ENCODE measurements around the gene SPIN1.
"Not testable (repeated sequence)": the region's sequence is repeated elsewhere in the genome, so short reads cannot be mapped to it uniquely, and the experiment has no call there.

DNA sequence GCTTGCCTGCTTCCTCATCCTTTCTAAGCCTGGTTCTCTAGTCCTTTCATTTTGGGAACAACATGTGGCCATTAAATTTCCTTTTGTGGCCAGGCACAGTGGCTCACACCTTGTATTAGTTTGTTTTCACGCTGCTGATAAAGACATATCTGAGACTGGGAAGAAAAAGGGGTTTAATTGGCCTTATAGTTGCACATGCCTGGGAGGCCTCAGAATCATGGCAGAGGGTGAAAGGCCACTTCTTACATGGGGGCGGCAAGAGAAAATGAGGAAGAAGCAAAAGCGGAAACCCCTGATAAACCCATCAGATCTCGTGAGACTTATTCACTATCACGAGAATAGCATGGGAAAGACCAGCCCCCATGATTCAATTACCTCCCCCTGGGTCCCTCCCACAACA, 37.9 kb upstream of the SPIN1 start:
- TF ChIP-seq EP300 (IDR thresholded peaks at IDR 0.05), result not testable (repeated sequence)
- TF ChIP-seq, protein P1, sequence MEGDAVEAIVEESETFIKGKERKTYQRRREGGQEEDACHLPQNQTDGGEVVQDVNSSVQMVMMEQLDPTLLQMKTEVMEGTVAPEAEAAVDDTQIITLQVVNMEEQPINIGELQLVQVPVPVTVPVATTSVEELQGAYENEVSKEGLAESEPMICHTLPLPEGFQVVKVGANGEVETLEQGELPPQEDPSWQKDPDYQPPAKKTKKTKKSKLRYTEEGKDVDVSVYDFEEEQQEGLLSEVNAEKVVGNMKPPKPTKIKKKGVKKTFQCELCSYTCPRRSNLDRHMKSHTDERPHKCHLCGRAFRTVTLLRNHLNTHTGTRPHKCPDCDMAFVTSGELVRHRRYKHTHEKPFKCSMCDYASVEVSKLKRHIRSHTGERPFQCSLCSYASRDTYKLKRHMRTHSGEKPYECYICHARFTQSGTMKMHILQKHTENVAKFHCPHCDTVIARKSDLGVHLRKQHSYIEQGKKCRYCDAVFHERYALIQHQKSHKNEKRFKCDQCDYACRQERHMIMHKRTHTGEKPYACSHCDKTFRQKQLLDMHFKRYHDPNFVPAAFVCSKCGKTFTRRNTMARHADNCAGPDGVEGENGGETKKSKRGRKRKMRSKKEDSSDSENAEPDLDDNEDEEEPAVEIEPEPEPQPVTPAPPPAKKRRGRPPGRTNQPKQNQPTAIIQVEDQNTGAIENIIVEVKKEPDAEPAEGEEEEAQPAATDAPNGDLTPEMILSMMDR (IDR thresholded peaks at IDR 0.05), result not testable (repeated sequence)

Data from tibial nerve (tissue), 4 donors.